HAP-1 (cell line): ENCODE results near the gene SEC24D.
"Not testable (repeated sequence)": the region's sequence is repeated elsewhere in the genome, so short reads cannot be mapped to it uniquely, and the experiment has no call there.

Source experiments
- DNase-seq, 2 experiments: peaks; one replicate each; pipeline ENCODE4 v3.0.0-alpha.2; 2016 to 2020; ENCODE audit warnings: low spot score in 2 of 2
- H3K27me3 ChIP-seq: fragments of 250-450 bp; sonication (Bioruptor Pico); 2 replicates; pipeline ENCODE4 v1.5.1; 2020; ENCODE audit warnings: low read depth, mild to moderate bottlenecking, moderate library complexity
- H3K36me3 ChIP-seq: fragments of 250-450 bp; sonication (Bioruptor Pico); replicated peaks from 2 replicates; pipeline ENCODE4 v1.5.1; 2020; ENCODE audit warnings: mild to moderate bottlenecking
- H3K4me1 ChIP-seq: fragments of 250-450 bp; sonication (Bioruptor Pico); 2 replicates; pipeline ENCODE4 v1.5.1; 2020; ENCODE audit warnings: mild to moderate bottlenecking
- H3K4me3 ChIP-seq: fragments of 250-450 bp; sonication (Bioruptor Pico); 2 replicates; pipeline ENCODE4 v1.5.1; 2020; ENCODE audit warnings: mild to moderate bottlenecking, moderate library complexity
- H3K9me3 ChIP-seq: fragments of 250-450 bp; sonication (Bioruptor Pico); 2 replicates; pipeline ENCODE4 v1.5.1; 2020; ENCODE audit warnings: mild to moderate bottlenecking, moderate library complexity
- in situ Hi-C: fragments of 300-500 bp; cut with MboI; formaldehyde crosslinking; loops from 3 replicates; pipeline ENCODE4 v1.14.3; 2020; ENCODE audit warnings: low sequenced_read_pairs, inconsistent platforms, mixed read lengths

SEC24D gene, protein sequence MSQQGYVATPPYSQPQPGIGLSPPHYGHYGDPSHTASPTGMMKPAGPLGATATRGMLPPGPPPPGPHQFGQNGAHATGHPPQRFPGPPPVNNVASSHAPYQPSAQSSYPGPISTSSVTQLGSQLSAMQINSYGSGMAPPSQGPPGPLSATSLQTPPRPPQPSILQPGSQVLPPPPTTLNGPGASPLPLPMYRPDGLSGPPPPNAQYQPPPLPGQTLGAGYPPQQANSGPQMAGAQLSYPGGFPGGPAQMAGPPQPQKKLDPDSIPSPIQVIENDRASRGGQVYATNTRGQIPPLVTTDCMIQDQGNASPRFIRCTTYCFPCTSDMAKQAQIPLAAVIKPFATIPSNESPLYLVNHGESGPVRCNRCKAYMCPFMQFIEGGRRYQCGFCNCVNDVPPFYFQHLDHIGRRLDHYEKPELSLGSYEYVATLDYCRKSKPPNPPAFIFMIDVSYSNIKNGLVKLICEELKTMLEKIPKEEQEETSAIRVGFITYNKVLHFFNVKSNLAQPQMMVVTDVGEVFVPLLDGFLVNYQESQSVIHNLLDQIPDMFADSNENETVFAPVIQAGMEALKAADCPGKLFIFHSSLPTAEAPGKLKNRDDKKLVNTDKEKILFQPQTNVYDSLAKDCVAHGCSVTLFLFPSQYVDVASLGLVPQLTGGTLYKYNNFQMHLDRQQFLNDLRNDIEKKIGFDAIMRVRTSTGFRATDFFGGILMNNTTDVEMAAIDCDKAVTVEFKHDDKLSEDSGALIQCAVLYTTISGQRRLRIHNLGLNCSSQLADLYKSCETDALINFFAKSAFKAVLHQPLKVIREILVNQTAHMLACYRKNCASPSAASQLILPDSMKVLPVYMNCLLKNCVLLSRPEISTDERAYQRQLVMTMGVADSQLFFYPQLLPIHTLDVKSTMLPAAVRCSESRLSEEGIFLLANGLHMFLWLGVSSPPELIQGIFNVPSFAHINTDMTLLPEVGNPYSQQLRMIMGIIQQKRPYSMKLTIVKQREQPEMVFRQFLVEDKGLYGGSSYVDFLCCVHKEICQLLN

GRCh38 chr4:118835571-118836300 is at the start of gene SEC24D:
SEC24D (minus strand) TSS chr4:118836126; CDS start chr4:118833696, 2,430 bp downstream.
- Histone ChIP-seq H3K27me3 (no peaks in the 10 kb centered on the region), H3K36me3 (peaks cover 21% of the 10 kb centered on the region), H3K4me3 (peak within 1 kb of the TSS; percentile 67), H3K9me3 (no peaks in the 10 kb centered on the region; the same call in 1 of the 2 replicates), H3K4me1 (peaks cover 16% of the 10 kb centered on the region)
- peak; percentile 84 to 93 for DNase-seq
- in situ Hi-C loops, result no loop called here

GRCh38 chr4:118884716-118885115 is 48.8 kb upstream of the SEC24D start:
- no peak for DNase-seq
- Histone ChIP-seq H3K36me3 (no peaks in the 10 kb centered on the region), H3K4me1 (peaks cover 12% of the 10 kb centered on the region), H3K27me3 (no peaks in the 10 kb centered on the region), H3K4me3 (no peak overlapping the region), H3K9me3 (no peaks in the 10 kb centered on the region)
- in situ Hi-C loops, result loop anchor here (25.0 kb wide), 1 partner anchor 122 kb away; no protein-coding TSS in a partner anchor

GRCh38 chr4:118883861-118884260 is 47.9 kb upstream of the SEC24D start:
- in situ Hi-C loops, result loop anchor here (25.0 kb wide), 1 partner anchor 122 kb away; no protein-coding TSS in a partner anchor
- H3K27me3 ChIP-seq, result no peaks in the 10 kb centered on the region
- H3K4me3 ChIP-seq, result no peak overlapping the region
- no peaks in the 10 kb centered on the region for H3K9me3 ChIP-seq
- no peaks in the 10 kb centered on the region for H3K36me3 ChIP-seq
- DNase-seq, result no peak
- H3K4me1 ChIP-seq, result peaks cover 4% of the 10 kb centered on the region; the same call in 1 of the 2 replicates

- no peak for DNase-seq
- Histone ChIP-seq H3K27me3 (no peaks in the 10 kb centered on the region), H3K36me3 (no peaks in the 10 kb centered on the region), H3K9me3 (no peaks in the 10 kb centered on the region), H3K4me1 (no peaks in the 10 kb centered on the region), H3K4me3 (no peak overlapping the region)
- in situ Hi-C loops, result loop anchor here (25.0 kb wide), 1 partner anchor 119 kb away; no protein-coding TSS in a partner anchor
Observed at GRCh38 chr4:118881512-118882146, 45.7 kb upstream of the SEC24D start.

DNA sequence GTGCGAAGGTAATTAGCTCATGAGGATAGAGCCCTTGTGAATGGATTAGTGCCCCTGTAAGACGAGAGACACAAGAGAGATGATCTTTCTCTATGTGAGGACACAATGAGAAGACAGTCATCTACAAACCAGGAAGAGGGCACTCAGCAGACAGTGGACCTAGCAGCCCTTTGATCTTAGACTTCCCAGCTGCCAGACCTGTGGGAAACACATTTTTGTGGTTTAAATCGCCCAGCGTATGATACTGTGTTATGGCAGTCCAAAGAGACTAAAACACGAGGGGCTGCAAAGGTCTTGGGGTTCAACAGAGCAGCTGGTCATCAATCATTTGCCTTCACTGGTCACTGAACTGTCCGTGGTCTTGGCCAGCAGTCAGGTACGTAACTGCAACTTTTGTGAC is 43.5 kb upstream of the SEC24D start:
- H3K27me3 ChIP-seq, result no peaks in the 10 kb centered on the region
- H3K36me3 ChIP-seq, result no peaks in the 10 kb centered on the region
- in situ Hi-C loops, result loop anchor here (25.0 kb wide), 1 partner anchor 117 kb away; no protein-coding TSS in a partner anchor
- H3K4me1 ChIP-seq, result 0 out of 2 replicates have a peak, but pooled peaks cover 2% of the 10 kb centered on the region
- H3K9me3 ChIP-seq, result no peaks in the 10 kb centered on the region
- no peak overlapping the region for H3K4me3 ChIP-seq
- no peak for DNase-seq

DNA sequence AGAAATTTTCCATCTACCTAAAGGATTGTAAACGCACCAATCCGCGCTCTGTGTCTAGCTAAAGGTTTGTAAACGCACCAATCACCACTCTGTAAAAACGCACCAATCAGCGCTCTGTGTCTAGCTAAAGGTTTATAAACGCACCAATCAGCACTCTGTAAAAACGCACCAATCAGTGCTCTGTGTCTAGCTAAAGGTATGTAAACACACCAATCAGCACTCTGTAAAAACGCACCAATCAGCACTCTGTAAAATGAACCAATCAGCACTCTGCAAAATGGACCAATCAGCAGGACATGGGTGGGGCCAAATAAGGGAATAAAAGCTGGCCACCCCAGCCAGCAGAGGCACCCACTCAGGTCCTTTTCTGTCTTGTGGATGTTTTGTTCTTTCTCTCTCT is 42.6 kb upstream of the SEC24D start:
- H3K27me3 ChIP-seq, DNase-seq, H3K4me3 ChIP-seq, H3K4me1 ChIP-seq, H3K9me3 ChIP-seq, H3K36me3 ChIP-seq: not testable (repeated sequence)
- in situ Hi-C loops, result loop anchor here (25.0 kb wide), 1 partner anchor 116 kb away; no protein-coding TSS in a partner anchor

DNA sequence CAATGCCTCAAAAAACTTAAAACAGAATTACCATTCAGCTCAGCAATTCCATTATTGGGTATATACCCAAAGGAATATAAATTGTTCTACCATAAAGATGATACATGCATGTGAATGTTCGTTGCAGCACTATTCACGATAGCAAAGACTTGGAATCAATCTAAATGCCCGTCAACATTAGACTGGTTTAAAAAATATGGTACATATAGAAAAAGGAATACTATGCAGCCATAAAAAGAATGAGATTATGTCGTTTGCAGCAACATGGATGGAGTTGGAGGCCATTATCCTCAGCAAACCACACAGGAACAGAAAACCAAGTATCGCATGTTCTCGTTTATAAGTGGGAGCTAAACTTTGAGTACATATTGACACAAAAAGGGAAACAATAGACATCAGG is 41.9 kb upstream of the SEC24D start:
- in situ Hi-C loops, result loop anchor here (25.0 kb wide), 1 partner anchor 115 kb away; no protein-coding TSS in a partner anchor
- DNase-seq, result no peak
- H3K36me3 ChIP-seq, result no peaks in the 10 kb centered on the region
- 0 out of 2 replicates have a peak, but pooled peaks cover 2% of the 10 kb centered on the region for H3K4me1 ChIP-seq
- H3K9me3 ChIP-seq, result no peaks in the 10 kb centered on the region
- no peaks in the 10 kb centered on the region for H3K27me3 ChIP-seq
- H3K4me3 ChIP-seq, result no peak overlapping the region

GRCh38 chr4:118872181-118872580 is 36.3 kb upstream of the SEC24D start:
- Histone ChIP-seq H3K4me3 (no peak overlapping the region), H3K36me3 (no peaks in the 10 kb centered on the region), H3K9me3 (no peaks in the 10 kb centered on the region), H3K27me3 (no peaks in the 10 kb centered on the region), H3K4me1 (0 out of 2 replicates have a peak, but pooled peaks cover 2% of the 10 kb centered on the region)
- in situ Hi-C loops, result no loop called here
- DNase-seq, result no peak

GRCh38 chr4:118869808-118870342 is 33.9 kb upstream of the SEC24D start:
- Histone ChIP-seq H3K4me1 (no peaks in the 10 kb centered on the region), H3K27me3 (no peaks in the 10 kb centered on the region), H3K36me3 (no peaks in the 10 kb centered on the region), H3K9me3 (no peaks in the 10 kb centered on the region), H3K4me3 (no peak overlapping the region)
- DNase-seq, result no peak
- in situ Hi-C loops, result no loop called here

- Histone ChIP-seq H3K4me1 (no peaks in the 10 kb centered on the region), H3K4me3 (no peak overlapping the region), H3K27me3 (no peaks in the 10 kb centered on the region), H3K9me3 (no peaks in the 10 kb centered on the region), H3K36me3 (no peaks in the 10 kb centered on the region)
- in situ Hi-C loops, result no loop called here
- DNase-seq, result no peak
Observed at GRCh38 chr4:118867311-118868067, 31.6 kb upstream of the SEC24D start.

DNA sequence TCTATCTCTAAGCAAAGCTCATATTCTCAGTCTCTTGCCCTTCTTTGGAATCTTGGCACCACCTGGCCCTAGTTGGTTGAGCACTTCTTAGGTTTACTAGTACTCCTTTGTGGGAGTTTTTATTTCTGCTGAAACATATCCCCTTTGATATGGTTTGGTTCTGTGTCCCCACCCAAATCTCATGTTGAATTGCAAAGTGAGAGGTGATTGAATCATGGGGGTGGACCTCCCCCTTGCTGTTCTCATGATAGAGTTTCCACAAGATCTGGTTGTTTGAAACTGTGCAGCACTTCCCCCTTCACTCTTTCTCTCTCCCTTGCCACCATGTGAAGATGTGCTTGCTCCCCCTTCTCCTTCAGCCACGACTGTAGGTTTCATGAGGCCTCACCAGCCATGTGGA is 30.5 kb upstream of the SEC24D start:
- no peaks in the 10 kb centered on the region for H3K27me3 ChIP-seq
- in situ Hi-C loops, result no loop called here
- H3K9me3 ChIP-seq, result no peaks in the 10 kb centered on the region
- no peaks in the 10 kb centered on the region for H3K36me3 ChIP-seq
- no peak for DNase-seq
- H3K4me3 ChIP-seq, result no peak overlapping the region
- no peaks in the 10 kb centered on the region for H3K4me1 ChIP-seq
